ENCODE measurements around the gene SPACA7. TPM values are rescaled to one million over a fixed set of nuclear protein-coding genes. Genes with fewer than 3 reads are reported as not detected.

SPACA7 gene
- total and polyA plus RNA-seq, 10 of the 15 experiments (the other 5 are each of a cell fraction or from before 2014, with no cell fraction given), result not detected

GRCh38 chr13:112462408-112462807 lies 86.3 kb downstream of the SPACA7 start:
- SMC1A ChIA-PET (ENCODE audit: uncharacterized antibody, unreplicated experiment), result no interaction called here
- H4K20me1 ChIP-seq (ENCODE audit: control insufficient read depth, insufficient read depth), result no peaks in the 10 kb centered on the region
- TF ChIP-seq EP300 (IDR thresholded peaks at IDR 0.05; ENCODE audit: borderline replicate concordance in 1 of 2, control insufficient read depth in 1 of 2, low read depth in 2 of 2, low read length in 2 of 2) (no peak), PBX3 (IDR thresholded peaks at IDR 0.05; ENCODE audit: insufficient replicate concordance, low read depth, low read length) (no peak), PAX8 (IDR thresholded peaks at IDR 0.05) (no peak), PRDM15 (CRISPR knock-in tag; IDR thresholded peaks at IDR 0.05) (no peak), TCF3 (IDR thresholded peaks at IDR 0.05; ENCODE audit: borderline replicate concordance, insufficient read depth, low read depth, low read length) (no peak), IRF3 (IDR thresholded peaks at IDR 0.05) (no peak), HDGF (IDR thresholded peaks at IDR 0.05) (no peak), ZNF384 (IDR thresholded peaks at IDR 0.05; ENCODE audit: borderline replicate concordance, low read depth, low read length) (no peak), POU2F2 (IDR thresholded peaks at IDR 0.05; ENCODE audit: borderline replicate concordance, low read depth, low read length) (no peak)
- TF ChIP-seq, protein P1, sequence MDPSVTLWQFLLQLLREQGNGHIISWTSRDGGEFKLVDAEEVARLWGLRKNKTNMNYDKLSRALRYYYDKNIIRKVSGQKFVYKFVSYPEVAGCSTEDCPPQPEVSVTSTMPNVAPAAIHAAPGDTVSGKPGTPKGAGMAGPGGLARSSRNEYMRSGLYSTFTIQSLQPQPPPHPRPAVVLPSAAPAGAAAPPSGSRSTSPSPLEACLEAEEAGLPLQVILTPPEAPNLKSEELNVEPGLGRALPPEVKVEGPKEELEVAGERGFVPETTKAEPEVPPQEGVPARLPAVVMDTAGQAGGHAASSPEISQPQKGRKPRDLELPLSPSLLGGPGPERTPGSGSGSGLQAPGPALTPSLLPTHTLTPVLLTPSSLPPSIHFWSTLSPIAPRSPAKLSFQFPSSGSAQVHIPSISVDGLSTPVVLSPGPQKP (IDR thresholded peaks at IDR 0.05; ENCODE audit: low read depth, low read length), result no peak
- TF ChIP-seq, protein P2, sequence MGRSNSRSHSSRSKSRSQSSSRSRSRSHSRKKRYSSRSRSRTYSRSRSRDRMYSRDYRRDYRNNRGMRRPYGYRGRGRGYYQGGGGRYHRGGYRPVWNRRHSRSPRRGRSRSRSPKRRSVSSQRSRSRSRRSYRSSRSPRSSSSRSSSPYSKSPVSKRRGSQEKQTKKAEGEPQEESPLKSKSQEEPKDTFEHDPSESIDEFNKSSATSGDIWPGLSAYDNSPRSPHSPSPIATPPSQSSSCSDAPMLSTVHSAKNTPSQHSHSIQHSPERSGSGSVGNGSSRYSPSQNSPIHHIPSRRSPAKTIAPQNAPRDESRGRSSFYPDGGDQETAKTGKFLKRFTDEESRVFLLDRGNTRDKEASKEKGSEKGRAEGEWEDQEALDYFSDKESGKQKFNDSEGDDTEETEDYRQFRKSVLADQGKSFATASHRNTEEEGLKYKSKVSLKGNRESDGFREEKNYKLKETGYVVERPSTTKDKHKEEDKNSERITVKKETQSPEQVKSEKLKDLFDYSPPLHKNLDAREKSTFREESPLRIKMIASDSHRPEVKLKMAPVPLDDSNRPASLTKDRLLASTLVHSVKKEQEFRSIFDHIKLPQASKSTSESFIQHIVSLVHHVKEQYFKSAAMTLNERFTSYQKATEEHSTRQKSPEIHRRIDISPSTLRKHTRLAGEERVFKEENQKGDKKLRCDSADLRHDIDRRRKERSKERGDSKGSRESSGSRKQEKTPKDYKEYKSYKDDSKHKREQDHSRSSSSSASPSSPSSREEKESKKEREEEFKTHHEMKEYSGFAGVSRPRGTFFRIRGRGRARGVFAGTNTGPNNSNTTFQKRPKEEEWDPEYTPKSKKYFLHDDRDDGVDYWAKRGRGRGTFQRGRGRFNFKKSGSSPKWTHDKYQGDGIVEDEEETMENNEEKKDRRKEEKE (IDR thresholded peaks at IDR 0.05), result no peak
- no peaks in the 10 kb centered on the region; the same call in 2 of the 3 replicates for H3K9me3 ChIP-seq (replicated peaks; ENCODE audit: control insufficient read depth, insufficient read depth, low read length)
- CTCF ChIA-PET, result no interaction called here
- FAIRE-seq (no peak), DNase-seq (ENCODE audit: low read depth, low spot score) (no peak), ATAC-seq (no peak)
- no peaks in the 10 kb centered on the region for H3K79me2 ChIP-seq (ENCODE audit: control insufficient read depth, insufficient read depth, low read length)
- no peaks in the 10 kb centered on the region for H3K27me3 ChIP-seq (replicated peaks in 1 of 2; ENCODE audit: control insufficient read depth in 2 of 2, insufficient read depth in 2 of 2, low read length in 1 of 2)
- H2AFZ ChIP-seq (ENCODE audit: control insufficient read depth, low read depth, low read length), result no peak overlapping the region
- H3K4me3 ChIP-seq, result no peak overlapping the region
- H3K9ac ChIP-seq (ENCODE audit: control insufficient read depth, insufficient read depth, low read length), result no peak overlapping the region
- intact Hi-C loops (cut with micrococcal nuclease; ENCODE audit: unreplicated experiment), result no loop called here
- 59% methylated on average over 5 of the region's 5 CpGs for WGBS (ENCODE audit: insufficient coverage, insufficient replicate concordance, low lambda C conversion rate, missing lambda C conversion rate)
- no TSS peak for BruUV-seq (replicated peaks)
- H3K4me1 ChIP-seq (ENCODE audit: control insufficient read depth, insufficient read depth, low read length), result no peaks in the 10 kb centered on the region
- no peak overlapping the region for H3K4me2 ChIP-seq (ENCODE audit: control insufficient read depth, insufficient read depth)
- no peaks in the 10 kb centered on the region for H3K36me3 ChIP-seq (ENCODE audit: control insufficient read depth in 2 of 2, insufficient read depth in 2 of 2, low read length in 1 of 2)
- POLR2A ChIA-PET, result no interaction called here
- in situ Hi-C loops (cut with MboI), result no loop called here
- RAD21 ChIA-PET (ENCODE audit: unreplicated experiment), result no interaction called here
- no peak overlapping the region for H3K27ac ChIP-seq (ENCODE audit: control insufficient read depth, insufficient read depth)
